Measurements from ENCODE around the gene ALDH3B2. TPM values are rescaled to one million over a fixed set of nuclear protein-coding genes. Genes with fewer than 3 reads are reported as not detected.

ALDH3B2 gene
- total and polyA plus RNA-seq, 2 experiments from 2014 or later, result not detected

DNA sequence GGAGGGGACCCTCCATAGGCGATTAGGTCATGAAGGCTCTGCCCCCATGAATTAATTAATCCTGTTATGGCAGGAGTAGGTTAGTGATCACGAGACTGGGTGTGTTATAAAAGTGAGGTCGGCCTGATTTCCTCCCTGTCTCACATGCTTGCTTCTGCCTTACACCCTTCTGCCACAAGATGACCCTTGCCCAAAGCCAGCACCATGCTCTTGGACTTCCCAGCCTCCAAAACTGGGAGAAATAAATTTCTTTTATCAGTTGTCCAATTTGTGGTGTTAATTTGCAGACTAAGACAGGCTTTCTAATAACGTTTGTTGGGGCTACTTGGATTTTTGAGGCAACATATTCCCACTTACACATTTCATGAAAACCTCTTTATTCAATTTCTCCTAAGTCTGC lies 23.4 kb upstream of the ALDH3B2 start:
- H3K79me2 ChIP-seq (replicated peaks; ENCODE audit: insufficient read depth), result no peaks in the 10 kb centered on the region
- H2AFZ ChIP-seq, result no peak overlapping the region
- no peak overlapping the region for H3K4me3 Mint-ChIP-seq
- TF ChIP-seq, protein P1, sequence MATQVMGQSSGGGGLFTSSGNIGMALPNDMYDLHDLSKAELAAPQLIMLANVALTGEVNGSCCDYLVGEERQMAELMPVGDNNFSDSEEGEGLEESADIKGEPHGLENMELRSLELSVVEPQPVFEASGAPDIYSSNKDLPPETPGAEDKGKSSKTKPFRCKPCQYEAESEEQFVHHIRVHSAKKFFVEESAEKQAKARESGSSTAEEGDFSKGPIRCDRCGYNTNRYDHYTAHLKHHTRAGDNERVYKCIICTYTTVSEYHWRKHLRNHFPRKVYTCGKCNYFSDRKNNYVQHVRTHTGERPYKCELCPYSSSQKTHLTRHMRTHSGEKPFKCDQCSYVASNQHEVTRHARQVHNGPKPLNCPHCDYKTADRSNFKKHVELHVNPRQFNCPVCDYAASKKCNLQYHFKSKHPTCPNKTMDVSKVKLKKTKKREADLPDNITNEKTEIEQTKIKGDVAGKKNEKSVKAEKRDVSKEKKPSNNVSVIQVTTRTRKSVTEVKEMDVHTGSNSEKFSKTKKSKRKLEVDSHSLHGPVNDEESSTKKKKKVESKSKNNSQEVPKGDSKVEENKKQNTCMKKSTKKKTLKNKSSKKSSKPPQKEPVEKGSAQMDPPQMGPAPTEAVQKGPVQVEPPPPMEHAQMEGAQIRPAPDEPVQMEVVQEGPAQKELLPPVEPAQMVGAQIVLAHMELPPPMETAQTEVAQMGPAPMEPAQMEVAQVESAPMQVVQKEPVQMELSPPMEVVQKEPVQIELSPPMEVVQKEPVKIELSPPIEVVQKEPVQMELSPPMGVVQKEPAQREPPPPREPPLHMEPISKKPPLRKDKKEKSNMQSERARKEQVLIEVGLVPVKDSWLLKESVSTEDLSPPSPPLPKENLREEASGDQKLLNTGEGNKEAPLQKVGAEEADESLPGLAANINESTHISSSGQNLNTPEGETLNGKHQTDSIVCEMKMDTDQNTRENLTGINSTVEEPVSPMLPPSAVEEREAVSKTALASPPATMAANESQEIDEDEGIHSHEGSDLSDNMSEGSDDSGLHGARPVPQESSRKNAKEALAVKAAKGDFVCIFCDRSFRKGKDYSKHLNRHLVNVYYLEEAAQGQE (IDR thresholded peaks at IDR 0.05; ENCODE audit: unreplicated experiment), result no peak
- no peak for TF ChIP-seq ZNF331 (CRISPR knock-in tag; IDR thresholded peaks at IDR 0.05; ENCODE audit: low read depth)
- TF ChIP-seq POLR2AphosphoS5 (IDR thresholded peaks at IDR 0.05; ENCODE audit: low read depth), result no peak
- no peaks in the 10 kb centered on the region for H3K9me2 ChIP-seq (ENCODE audit: insufficient read depth)
- no peak overlapping the region for H3K4me3 ChIP-seq
- H3K4me1 Mint-ChIP-seq, result no peaks in the 10 kb centered on the region; the same call in 2 of the 3 replicates
- peaks cover 32% of the 10 kb centered on the region for H3K9me3 Mint-ChIP-seq
- peaks cover 3% of the 10 kb centered on the region; the same call in 1 of the 3 replicates for H3K36me3 Mint-ChIP-seq (ENCODE audit: low read depth)
- no peaks in the 10 kb centered on the region for H3F3A ChIP-seq (replicated peaks; ENCODE audit: low read depth)
- H3K27ac ChIP-seq (ENCODE audit: low read depth), result no peak overlapping the region
- no peak overlapping the region for H3K4me2 ChIP-seq
- H4K20me1 ChIP-seq (replicated peaks; ENCODE audit: insufficient read depth), result no peaks in the 10 kb centered on the region
- ATAC-seq, result no peak
- no peaks in the 10 kb centered on the region for H3K4me1 ChIP-seq (ENCODE audit: insufficient read depth)
- peaks cover 3% of the 10 kb centered on the region for H3K27me3 Mint-ChIP-seq (ENCODE audit: insufficient read depth, low read depth, poor library complexity)
- no peaks in the 10 kb centered on the region for H3K36me3 ChIP-seq (ENCODE audit: insufficient read depth)
- H3K27ac Mint-ChIP-seq, result no peak overlapping the region
- H3K27me3 ChIP-seq (ENCODE audit: insufficient read depth), result no peaks in the 10 kb centered on the region
- no peak for DNase-seq (ENCODE audit: low spot score)

- DNase-seq (ENCODE audit: low spot score) (no peak), ATAC-seq (no peak)
- Histone ChIP-seq H3K4me2 (no peak overlapping the region), H3K79me2 (replicated peaks; ENCODE audit: insufficient read depth) (no peaks in the 10 kb centered on the region), H3K27me3 (ENCODE audit: insufficient read depth) (no peaks in the 10 kb centered on the region), H4K20me1 (replicated peaks; ENCODE audit: insufficient read depth) (no peaks in the 10 kb centered on the region), H2AFZ (no peak overlapping the region), H3K27ac (ENCODE audit: low read depth) (no peak overlapping the region), H3K9me2 (ENCODE audit: insufficient read depth) (no peaks in the 10 kb centered on the region), H3K36me3 (ENCODE audit: insufficient read depth) (no peaks in the 10 kb centered on the region), H3F3A (replicated peaks; ENCODE audit: low read depth) (no peaks in the 10 kb centered on the region), H3K4me1 (ENCODE audit: insufficient read depth) (no peaks in the 10 kb centered on the region), H3K4me3 (no peak overlapping the region)
- peaks cover 3% of the 10 kb centered on the region; the same call in 1 of the 3 replicates for H3K36me3 Mint-ChIP-seq (ENCODE audit: low read depth)
- no peaks in the 10 kb centered on the region; the same call in 2 of the 3 replicates for H3K4me1 Mint-ChIP-seq
- TF ChIP-seq, protein P2, sequence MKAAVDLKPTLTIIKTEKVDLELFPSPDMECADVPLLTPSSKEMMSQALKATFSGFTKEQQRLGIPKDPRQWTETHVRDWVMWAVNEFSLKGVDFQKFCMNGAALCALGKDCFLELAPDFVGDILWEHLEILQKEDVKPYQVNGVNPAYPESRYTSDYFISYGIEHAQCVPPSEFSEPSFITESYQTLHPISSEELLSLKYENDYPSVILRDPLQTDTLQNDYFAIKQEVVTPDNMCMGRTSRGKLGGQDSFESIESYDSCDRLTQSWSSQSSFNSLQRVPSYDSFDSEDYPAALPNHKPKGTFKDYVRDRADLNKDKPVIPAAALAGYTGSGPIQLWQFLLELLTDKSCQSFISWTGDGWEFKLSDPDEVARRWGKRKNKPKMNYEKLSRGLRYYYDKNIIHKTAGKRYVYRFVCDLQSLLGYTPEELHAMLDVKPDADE (IDR thresholded peaks at IDR 0.05), result no peak
- TF ChIP-seq, protein P3, sequence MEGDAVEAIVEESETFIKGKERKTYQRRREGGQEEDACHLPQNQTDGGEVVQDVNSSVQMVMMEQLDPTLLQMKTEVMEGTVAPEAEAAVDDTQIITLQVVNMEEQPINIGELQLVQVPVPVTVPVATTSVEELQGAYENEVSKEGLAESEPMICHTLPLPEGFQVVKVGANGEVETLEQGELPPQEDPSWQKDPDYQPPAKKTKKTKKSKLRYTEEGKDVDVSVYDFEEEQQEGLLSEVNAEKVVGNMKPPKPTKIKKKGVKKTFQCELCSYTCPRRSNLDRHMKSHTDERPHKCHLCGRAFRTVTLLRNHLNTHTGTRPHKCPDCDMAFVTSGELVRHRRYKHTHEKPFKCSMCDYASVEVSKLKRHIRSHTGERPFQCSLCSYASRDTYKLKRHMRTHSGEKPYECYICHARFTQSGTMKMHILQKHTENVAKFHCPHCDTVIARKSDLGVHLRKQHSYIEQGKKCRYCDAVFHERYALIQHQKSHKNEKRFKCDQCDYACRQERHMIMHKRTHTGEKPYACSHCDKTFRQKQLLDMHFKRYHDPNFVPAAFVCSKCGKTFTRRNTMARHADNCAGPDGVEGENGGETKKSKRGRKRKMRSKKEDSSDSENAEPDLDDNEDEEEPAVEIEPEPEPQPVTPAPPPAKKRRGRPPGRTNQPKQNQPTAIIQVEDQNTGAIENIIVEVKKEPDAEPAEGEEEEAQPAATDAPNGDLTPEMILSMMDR (conservative IDR thresholded peaks at IDR 0.05; ENCODE audit: low read depth in 2 of 2), result no peak
- TF ChIP-seq NANOG (IDR thresholded peaks at IDR 0.05; ENCODE audit: borderline replicate concordance) (no peak), EZH2phosphoT487 (IDR thresholded peaks at IDR 0.05; ENCODE audit: unreplicated experiment) (no peak), CREB1 (CRISPR knock-in tag; IDR thresholded peaks at IDR 0.05; ENCODE audit: low read depth) (no peak), STAT1 (IDR thresholded peaks at IDR 0.05; ENCODE audit: unreplicated experiment) (no peak), ZNF331 (CRISPR knock-in tag; IDR thresholded peaks at IDR 0.05; ENCODE audit: low read depth) (no peak)
- TF ChIP-seq, protein P4, sequence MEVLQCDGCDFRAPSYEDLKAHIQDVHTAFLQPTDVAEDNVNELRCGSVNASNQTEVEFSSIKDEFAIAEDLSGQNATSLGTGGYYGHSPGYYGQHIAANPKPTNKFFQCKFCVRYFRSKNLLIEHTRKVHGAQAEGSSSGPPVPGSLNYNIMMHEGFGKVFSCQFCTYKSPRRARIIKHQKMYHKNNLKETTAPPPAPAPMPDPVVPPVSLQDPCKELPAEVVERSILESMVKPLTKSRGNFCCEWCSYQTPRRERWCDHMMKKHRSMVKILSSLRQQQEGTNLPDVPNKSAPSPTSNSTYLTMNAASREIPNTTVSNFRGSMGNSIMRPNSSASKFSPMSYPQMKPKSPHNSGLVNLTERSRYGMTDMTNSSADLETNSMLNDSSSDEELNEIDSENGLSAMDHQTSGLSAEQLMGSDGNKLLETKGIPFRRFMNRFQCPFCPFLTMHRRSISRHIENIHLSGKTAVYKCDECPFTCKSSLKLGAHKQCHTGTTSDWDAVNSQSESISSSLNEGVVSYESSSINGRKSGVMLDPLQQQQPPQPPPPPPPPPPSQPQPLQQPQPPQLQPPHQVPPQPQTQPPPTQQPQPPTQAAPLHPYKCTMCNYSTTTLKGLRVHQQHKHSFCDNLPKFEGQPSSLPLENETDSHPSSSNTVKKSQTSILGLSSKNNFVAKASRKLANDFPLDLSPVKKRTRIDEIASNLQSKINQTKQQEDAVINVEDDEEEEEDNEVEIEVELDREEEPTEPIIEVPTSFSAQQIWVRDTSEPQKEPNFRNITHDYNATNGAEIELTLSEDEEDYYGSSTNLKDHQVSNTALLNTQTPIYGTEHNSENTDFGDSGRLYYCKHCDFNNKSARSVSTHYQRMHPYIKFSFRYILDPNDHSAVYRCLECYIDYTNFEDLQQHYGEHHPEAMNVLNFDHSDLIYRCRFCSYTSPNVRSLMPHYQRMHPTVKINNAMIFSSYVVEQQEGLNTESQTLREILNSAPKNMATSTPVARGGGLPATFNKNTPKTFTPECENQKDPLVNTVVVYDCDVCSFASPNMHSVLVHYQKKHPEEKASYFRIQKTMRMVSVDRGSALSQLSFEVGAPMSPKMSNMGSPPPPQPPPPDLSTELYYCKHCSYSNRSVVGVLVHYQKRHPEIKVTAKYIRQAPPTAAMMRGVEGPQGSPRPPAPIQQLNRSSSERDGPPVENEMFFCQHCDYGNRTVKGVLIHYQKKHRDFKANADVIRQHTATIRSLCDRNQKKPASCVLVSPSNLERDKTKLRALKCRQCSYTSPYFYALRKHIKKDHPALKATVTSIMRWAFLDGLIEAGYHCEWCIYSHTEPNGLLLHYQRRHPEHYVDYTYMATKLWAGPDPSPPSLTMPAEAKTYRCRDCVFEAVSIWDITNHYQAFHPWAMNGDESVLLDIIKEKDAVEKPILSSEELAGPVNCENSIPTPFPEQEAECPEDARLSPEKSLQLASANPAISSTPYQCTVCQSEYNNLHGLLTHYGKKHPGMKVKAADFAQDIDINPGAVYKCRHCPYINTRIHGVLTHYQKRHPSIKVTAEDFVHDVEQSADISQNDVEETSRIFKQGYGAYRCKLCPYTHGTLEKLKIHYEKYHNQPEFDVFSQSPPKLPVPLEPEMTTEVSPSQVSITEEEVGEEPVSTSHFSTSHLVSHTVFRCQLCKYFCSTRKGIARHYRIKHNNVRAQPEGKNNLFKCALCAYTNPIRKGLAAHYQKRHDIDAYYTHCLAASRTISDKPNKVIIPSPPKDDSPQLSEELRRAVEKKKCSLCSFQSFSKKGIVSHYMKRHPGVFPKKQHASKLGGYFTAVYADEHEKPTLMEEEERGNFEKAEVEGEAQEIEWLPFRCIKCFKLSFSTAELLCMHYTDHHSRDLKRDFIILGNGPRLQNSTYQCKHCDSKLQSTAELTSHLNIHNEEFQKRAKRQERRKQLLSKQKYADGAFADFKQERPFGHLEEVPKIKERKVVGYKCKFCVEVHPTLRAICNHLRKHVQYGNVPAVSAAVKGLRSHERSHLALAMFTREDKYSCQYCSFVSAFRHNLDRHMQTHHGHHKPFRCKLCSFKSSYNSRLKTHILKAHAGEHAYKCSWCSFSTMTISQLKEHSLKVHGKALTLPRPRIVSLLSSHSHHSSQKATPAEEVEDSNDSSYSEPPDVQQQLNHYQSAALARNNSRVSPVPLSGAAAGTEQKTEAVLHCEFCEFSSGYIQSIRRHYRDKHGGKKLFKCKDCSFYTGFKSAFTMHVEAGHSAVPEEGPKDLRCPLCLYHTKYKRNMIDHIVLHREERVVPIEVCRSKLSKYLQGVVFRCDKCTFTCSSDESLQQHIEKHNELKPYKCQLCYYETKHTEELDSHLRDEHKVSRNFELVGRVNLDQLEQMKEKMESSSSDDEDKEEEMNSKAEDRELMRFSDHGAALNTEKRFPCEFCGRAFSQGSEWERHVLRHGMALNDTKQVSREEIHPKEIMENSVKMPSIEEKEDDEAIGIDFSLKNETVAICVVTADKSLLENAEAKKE (CRISPR knock-in tag; IDR thresholded peaks at IDR 0.05), result no peak
- H3K27me3 Mint-ChIP-seq (ENCODE audit: insufficient read depth, low read depth, poor library complexity), result peaks cover 3% of the 10 kb centered on the region
- H3K4me3 Mint-ChIP-seq, result no peak overlapping the region
- peaks cover 32% of the 10 kb centered on the region for H3K9me3 Mint-ChIP-seq
- no peak overlapping the region for H3K27ac Mint-ChIP-seq
Measured at GRCh38 chr11:67696998-67697397, 22.6 kb upstream of the ALDH3B2 start.
